Gastrocnemius medialis (tissue), 4 donors: ENCODE results near the gene ST14.

Experiments
- CTCF ChIP-seq, 5 experiments: fragments of 450-650 bp in 3 of 5; fragments of 200-600 bp in 2 of 5; sonication (generic) in 2 of 5; IDR thresholded peaks in 4 of 5; conservative IDR thresholded peaks in 1 of 5; 1 replicate in 4 of 5; 2 replicates in 1 of 5; pipeline ENCODE4 v1.5.1; 2016 to 2019; ENCODE audit warnings: antibody characterized with exemption in 5 of 5, mild to moderate bottlenecking in 3 of 5, moderate library complexity in 3 of 5
- POLR2A ChIP-seq, 2 donors: fragments of 450-650 bp; IDR thresholded peaks; one replicate each; pipeline ENCODE4 v1.6.1; 2017; ENCODE audit warnings: antibody characterized with exemption in 2 of 2, mild to moderate bottlenecking in 2 of 2, moderate library complexity in 2 of 2

DNA sequence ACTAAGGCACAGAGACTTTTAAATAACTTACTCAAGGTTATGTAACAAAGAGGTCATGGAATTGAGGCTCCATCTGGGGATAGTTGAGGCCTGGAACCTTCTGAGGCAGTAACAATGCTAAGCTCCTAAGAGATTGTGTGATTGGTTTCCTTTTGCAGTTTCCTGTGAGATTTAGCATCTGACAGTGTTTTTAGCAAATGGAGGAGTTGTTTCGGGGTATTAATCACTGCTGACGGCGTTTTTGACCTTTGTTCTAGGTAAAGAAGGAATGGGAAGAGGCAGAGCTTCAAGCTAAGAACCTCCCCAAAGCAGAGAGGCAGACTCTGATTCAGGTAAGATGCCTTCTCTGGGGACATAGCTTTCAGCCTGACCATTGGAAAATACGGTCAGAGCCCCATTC lies 32.1 kb upstream of the ST14 start:
- TF ChIP-seq CTCF (IDR thresholded peaks at IDR 0.05 in 4 of 5, conservative IDR thresholded peaks at IDR 0.05 in 1 of 5) (no peak), POLR2A (IDR thresholded peaks at IDR 0.05) (no peak)
